Measurements from ENCODE around the gene ABCA3. TPM values are rescaled to one million over a fixed set of nuclear protein-coding genes. Genes with fewer than 3 reads are reported as not detected.

ABCA3 gene
- total RNA-seq, 2 donors from 2014 or later, result 3.3 to 3.5 TPM

DNA sequence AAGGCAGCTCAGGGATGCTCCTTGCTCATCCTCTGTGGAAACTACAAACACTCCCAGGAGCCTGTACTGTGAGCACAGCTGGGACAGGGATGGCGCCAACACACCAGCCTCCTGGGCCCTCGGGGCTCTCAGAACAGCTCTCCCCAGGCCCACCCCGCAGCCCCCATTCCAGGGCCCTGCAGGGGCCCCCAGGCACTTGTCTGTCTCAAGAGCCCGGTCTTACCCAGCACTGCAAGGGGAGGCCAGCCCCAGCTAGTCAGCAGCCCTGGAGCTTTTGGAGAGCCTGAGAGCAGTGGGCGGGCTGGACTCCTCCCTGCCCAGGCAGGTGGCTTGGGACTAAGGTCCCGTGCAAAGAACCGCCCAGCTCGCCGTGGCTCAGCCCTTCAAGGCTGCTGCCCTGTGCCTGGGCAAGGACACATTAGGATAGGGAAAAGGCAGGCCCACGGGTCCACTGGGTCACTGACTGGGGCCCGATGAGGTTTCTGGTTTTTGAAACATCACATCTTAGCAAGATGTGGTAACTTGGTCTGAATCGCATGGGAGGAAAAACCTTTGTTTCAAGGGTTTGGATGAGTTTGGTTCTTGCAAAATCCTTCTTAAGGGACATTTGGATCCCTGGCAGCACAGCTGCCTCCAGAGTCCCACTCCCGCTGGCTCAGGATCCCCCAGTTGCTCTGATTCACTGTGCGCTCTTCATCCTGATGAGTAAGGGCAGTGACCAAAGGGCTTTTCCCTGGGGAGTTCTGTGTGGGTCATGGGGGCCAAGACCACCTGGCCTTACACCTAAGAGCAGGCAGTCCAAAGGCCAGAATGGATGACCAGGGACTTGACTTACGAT lies 101.5 kb downstream of the ABCA3 start:
- 76 to 79% methylated on average over 9 to 15 of the region's 15 CpGs for WGBS, 2 experiments (ENCODE audit: insufficient coverage in 1 of 2, insufficient read length in 1 of 2)
- H3K4me3 ChIP-seq (ENCODE audit: low read length), result no peak overlapping the region
- DNase-seq, result peak; percentile 70
- H3K9ac ChIP-seq (ENCODE audit: extremely low read depth, low read length, poor library complexity, severe bottlenecking), result no peak overlapping the region
- TF ChIP-seq, protein P1, sequence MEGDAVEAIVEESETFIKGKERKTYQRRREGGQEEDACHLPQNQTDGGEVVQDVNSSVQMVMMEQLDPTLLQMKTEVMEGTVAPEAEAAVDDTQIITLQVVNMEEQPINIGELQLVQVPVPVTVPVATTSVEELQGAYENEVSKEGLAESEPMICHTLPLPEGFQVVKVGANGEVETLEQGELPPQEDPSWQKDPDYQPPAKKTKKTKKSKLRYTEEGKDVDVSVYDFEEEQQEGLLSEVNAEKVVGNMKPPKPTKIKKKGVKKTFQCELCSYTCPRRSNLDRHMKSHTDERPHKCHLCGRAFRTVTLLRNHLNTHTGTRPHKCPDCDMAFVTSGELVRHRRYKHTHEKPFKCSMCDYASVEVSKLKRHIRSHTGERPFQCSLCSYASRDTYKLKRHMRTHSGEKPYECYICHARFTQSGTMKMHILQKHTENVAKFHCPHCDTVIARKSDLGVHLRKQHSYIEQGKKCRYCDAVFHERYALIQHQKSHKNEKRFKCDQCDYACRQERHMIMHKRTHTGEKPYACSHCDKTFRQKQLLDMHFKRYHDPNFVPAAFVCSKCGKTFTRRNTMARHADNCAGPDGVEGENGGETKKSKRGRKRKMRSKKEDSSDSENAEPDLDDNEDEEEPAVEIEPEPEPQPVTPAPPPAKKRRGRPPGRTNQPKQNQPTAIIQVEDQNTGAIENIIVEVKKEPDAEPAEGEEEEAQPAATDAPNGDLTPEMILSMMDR (conservative IDR thresholded peaks at IDR 0.05), result no peak
- peaks cover 24% of the 10 kb centered on the region for H3K36me3 Mint-ChIP-seq (ENCODE audit: low read depth)
- H3K4me1 Mint-ChIP-seq, result no peaks in the 10 kb centered on the region
- H3K9me3 ChIP-seq (ENCODE audit: control insufficient read depth, low read length), result no peaks in the 10 kb centered on the region
- H3K27me3 Mint-ChIP-seq (ENCODE audit: insufficient read depth), result peaks cover 22% of the 10 kb centered on the region
- peaks cover 21% of the 10 kb centered on the region for H3K36me3 ChIP-seq (ENCODE audit: control insufficient read depth, insufficient read depth, low read length)
- H3K9me3 Mint-ChIP-seq, result no peaks in the 10 kb centered on the region
- no peak overlapping the region for H3K27ac ChIP-seq (ENCODE audit: low read depth, low read length)
- peaks cover 25% of the 10 kb centered on the region for H3K27me3 ChIP-seq (ENCODE audit: control insufficient read depth, insufficient read depth, low read length, poor library complexity, severe bottlenecking)
- no peaks in the 10 kb centered on the region for H3K4me1 ChIP-seq (ENCODE audit: control insufficient read depth, insufficient read depth, low read length)
- H3K4me3 Mint-ChIP-seq, result no peak overlapping the region
- no peak overlapping the region for H3K27ac Mint-ChIP-seq

DNA sequence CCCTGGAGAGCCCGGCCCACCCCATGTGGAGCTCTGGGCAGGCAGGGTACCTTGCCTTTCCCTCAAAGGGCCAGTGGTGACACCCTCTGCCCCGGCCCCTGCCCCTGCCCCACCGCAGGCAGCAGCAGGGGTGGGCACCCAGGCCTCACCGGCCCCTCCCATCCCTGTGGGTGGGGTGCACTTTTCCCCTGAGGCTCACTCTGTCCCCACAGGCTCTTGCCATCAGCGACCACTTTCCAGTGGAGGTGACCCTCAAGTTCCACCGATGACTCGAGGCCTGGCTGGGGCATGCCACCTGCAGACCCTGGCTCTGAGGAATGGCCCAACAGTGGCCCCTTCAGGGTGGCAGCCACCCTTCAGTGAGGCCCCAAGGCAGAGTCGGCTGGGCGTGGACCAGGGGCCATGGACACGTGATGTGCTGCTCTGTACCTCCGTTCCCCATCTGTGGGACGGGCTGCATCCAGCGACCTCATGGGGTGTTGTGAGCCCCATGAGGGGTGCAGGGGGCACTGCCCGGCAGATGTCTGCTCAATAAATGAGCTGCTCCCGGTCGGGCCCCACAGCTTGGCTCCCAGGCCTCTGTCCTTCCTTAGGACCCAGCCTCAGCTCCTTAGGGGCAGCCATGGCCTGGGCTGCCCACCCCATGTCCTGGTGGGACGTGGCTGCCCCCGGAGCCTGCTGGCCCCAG lies 102.2 kb downstream of the ABCA3 start:
- Mint-ChIP-seq H3K4me3 (no peak overlapping the region), H3K9me3 (no peaks in the 10 kb centered on the region), H3K27ac (no peak overlapping the region), H3K36me3 (ENCODE audit: low read depth) (peaks cover 20% of the 10 kb centered on the region), H3K27me3 (ENCODE audit: insufficient read depth) (peaks cover 22% of the 10 kb centered on the region), H3K4me1 (no peaks in the 10 kb centered on the region)
- Histone ChIP-seq H3K9me3 (ENCODE audit: control insufficient read depth, low read length) (no peaks in the 10 kb centered on the region), H3K27ac (ENCODE audit: low read depth, low read length) (no peak overlapping the region), H3K4me1 (ENCODE audit: control insufficient read depth, insufficient read depth, low read length) (no peaks in the 10 kb centered on the region), H3K4me3 (ENCODE audit: low read length) (no peak overlapping the region), H3K36me3 (ENCODE audit: control insufficient read depth, insufficient read depth, low read length) (peaks cover 17% of the 10 kb centered on the region), H3K27me3 (ENCODE audit: control insufficient read depth, insufficient read depth, low read length, poor library complexity, severe bottlenecking) (peaks cover 25% of the 10 kb centered on the region), H3K9ac (ENCODE audit: extremely low read depth, low read length, poor library complexity, severe bottlenecking) (no peak overlapping the region)
- 71 to 75% methylated on average over 10 to 18 of the region's 18 CpGs for WGBS, 2 experiments (ENCODE audit: insufficient coverage in 1 of 2, insufficient read length in 1 of 2)
- TF ChIP-seq, protein P1 (conservative IDR thresholded peaks at IDR 0.05), result no peak
- no peak for DNase-seq

DNA sequence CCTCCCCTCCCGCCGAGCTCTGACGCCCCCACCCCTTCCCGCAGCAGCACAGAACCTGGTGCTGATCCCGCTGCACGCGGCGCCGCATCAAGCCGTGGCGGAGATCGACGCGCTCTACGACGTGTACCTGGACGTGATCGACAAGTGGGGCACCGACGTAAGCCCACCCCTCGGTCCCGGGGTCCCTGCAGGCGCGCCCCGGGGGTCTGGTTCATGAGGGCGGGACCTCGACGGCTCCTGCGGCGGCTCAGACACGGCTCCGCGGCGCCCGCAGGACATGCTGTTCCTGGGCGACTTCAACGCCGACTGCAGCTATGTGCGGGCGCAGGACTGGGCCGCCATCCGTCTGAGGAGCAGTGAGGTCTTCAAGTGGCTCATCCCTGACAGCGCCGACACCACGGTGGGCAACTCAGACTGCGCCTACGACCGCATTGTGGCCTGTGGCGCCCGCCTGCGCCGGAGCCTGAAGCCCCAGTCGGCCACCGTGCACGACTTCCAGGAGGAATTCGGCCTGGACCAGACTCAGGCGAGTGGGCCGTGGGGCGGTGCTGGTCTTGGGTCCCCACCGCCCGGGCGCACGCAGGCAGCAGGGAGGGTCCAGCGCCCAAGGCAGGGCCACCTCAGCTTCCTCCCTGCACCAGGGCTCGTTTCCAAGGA lies 102.9 kb downstream of the ABCA3 start:
- Histone ChIP-seq H3K27ac (ENCODE audit: low read depth, low read length) (no peak overlapping the region), H3K4me1 (ENCODE audit: control insufficient read depth, insufficient read depth, low read length) (no peaks in the 10 kb centered on the region), H3K27me3 (ENCODE audit: control insufficient read depth, insufficient read depth, low read length, poor library complexity, severe bottlenecking) (peaks cover 25% of the 10 kb centered on the region), H3K4me3 (ENCODE audit: low read length) (no peak overlapping the region), H3K9ac (ENCODE audit: extremely low read depth, low read length, poor library complexity, severe bottlenecking) (no peak overlapping the region), H3K9me3 (ENCODE audit: control insufficient read depth, low read length) (no peaks in the 10 kb centered on the region), H3K36me3 (ENCODE audit: control insufficient read depth, insufficient read depth, low read length) (peaks cover 15% of the 10 kb centered on the region)
- Mint-ChIP-seq H3K4me1 (no peaks in the 10 kb centered on the region), H3K27me3 (ENCODE audit: insufficient read depth) (peaks cover 22% of the 10 kb centered on the region), H3K36me3 (ENCODE audit: low read depth) (peaks cover 18% of the 10 kb centered on the region), H3K9me3 (no peaks in the 10 kb centered on the region), H3K27ac (no peak overlapping the region), H3K4me3 (peak overlapping the region; percentile 38)
- WGBS, 2 experiments (ENCODE audit: insufficient coverage in 1 of 2, insufficient read length in 1 of 2), result 23 to 47% methylated on average over 34 to 65 of the region's 65 CpGs
- DNase-seq, result peak; percentile 79
- TF ChIP-seq, protein P1 (conservative IDR thresholded peaks at IDR 0.05), result no peak
